HEK293 (cell line): Measurements from ENCODE around the gene AP2M1.

Experiments used
- CTCF ChIP-seq: fragments of 450-650 bp; formaldehyde crosslinking; IDR thresholded peaks from 2 replicates; pipeline ENCODE4 v1.5.1; 2016; ENCODE audit warnings: missing biosample characterization, missing genetic modification characterization
- YY1 ChIP-seq: fragments of 450-650 bp; formaldehyde crosslinking; IDR thresholded peaks from 2 replicates; pipeline ENCODE4 v1.5.1; 2018; ENCODE audit warnings: missing biosample characterization, missing genetic modification characterization
- ZBTB20 ChIP-seq: fragments of 450-650 bp; formaldehyde crosslinking; IDR thresholded peaks from 2 replicates; pipeline ENCODE4 v1.5.1; 2016; ENCODE audit warnings: missing biosample characterization, missing genetic modification characterization
- ZBTB26 ChIP-seq: fragments of 450-650 bp; formaldehyde crosslinking; optimal IDR thresholded peaks from 2 replicates; pipeline ENCODE3; 2016; ENCODE audit warnings: missing biosample characterization, mild to moderate bottlenecking, missing genetic modification characterization
- ZNF121 ChIP-seq: fragments of 450-650 bp; formaldehyde crosslinking; IDR thresholded peaks from 2 replicates; pipeline ENCODE4 v1.5.1; 2016; ENCODE audit warnings: missing biosample characterization, missing genetic modification characterization
- ZNF660 ChIP-seq: fragments of 450-650 bp; IDR thresholded peaks from 2 replicates; pipeline ENCODE4 v1.5.1; 2018; ENCODE audit warnings: missing biosample characterization, mild to moderate bottlenecking, missing genetic modification characterization

GRCh38 chr3:184233127-184233843 lies 58.6 kb downstream of the AP2M1 start:
- TF ChIP-seq ZBTB26 (no peak), YY1 (tag by site-specific recombination) (no peak), ZBTB20 (tag by site-specific recombination) (no peak), ZNF121 (tag by site-specific recombination) (no peak), CTCF (no peak), ZNF660 (tag by site-specific recombination) (no peak)
